ENCODE results near the gene INSYN2A. TPM values are rescaled to one million over a fixed set of nuclear protein-coding genes. Genes with fewer than 3 reads are reported as not detected.

Gene INSYN2A
- total RNA-seq, 1 donor: not detected

DNA sequence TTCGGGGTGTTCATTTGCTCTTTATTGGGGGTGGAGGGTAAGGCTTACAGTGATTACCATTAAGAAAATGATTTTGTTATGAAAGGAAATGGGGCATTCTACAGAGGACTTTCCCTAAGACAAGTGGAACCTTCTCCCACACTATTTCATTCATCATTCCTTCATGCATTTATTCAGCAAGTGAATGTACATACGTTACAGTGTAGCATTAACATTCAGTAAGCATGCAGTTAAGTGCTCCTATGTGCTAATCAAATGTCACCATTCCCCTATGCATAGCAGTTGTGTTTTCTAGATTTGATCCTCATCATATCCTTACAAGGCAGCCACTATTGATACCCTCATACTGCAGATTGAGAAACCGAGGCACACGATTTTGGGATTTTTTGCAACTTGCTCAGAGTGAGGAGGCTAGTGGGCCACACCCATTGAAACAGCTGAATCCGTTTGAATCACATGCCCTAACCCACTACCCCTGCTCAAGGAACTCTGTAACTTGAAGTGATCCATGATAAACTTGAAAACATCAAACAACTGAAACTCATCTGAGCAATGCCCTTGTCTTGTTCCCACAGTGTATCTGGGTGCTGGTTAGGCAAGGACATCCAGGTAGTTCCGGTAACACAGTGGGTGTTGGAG is 16.7 kb downstream of the INSYN2A start:
- Histone ChIP-seq H3K4me3 (ENCODE audit: low read length) (no peak overlapping the region), H3K4me1 (ENCODE audit: insufficient read depth, low read length) (no peaks in the 10 kb centered on the region), H3K9me3 (ENCODE audit: low read depth, low read length) (no peaks in the 10 kb centered on the region), H3K27me3 (ENCODE audit: insufficient read depth, low read length) (no peaks in the 10 kb centered on the region)

DNA sequence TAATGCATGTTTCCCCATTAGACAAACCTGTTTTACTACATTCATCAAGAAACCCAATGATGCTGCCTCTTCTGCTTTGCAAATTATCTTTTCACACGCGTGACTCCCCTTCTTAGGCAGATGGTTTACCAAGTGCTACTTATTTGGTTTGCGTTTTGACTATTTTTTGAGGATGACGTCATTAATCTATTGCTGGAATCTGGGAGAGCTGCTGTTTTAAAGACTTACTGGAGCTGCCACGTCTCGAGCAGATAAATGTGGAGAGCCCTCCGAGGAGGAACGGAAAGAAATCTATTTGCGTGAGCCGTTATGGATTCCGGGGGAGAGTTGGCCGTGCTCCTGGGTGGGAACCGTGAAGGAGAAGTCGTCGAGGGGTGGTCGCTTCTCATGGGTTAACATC is 19.7 kb downstream of the INSYN2A start:
- no peaks in the 10 kb centered on the region for H3K27me3 ChIP-seq (ENCODE audit: insufficient read depth, low read length)
- H3K4me3 ChIP-seq (ENCODE audit: low read length): no peak overlapping the region
- H3K9me3 ChIP-seq (ENCODE audit: low read depth, low read length): no peaks in the 10 kb centered on the region
- H3K4me1 ChIP-seq (ENCODE audit: insufficient read depth, low read length): no peaks in the 10 kb centered on the region

GRCh38 chr10:127175357-127176110 is 20.9 kb downstream of the INSYN2A start:
- no peaks in the 10 kb centered on the region for H3K4me1 ChIP-seq (ENCODE audit: insufficient read depth, low read length)
- no peak overlapping the region for H3K4me3 ChIP-seq (ENCODE audit: low read length)
- no peaks in the 10 kb centered on the region for H3K27me3 ChIP-seq (ENCODE audit: insufficient read depth, low read length)
- no peaks in the 10 kb centered on the region for H3K9me3 ChIP-seq (ENCODE audit: low read depth, low read length)

- no peaks in the 10 kb centered on the region for H3K9me3 ChIP-seq (ENCODE audit: low read depth, low read length)
- H3K4me3 ChIP-seq (ENCODE audit: low read length): no peak overlapping the region
- no peaks in the 10 kb centered on the region for H3K27me3 ChIP-seq (ENCODE audit: insufficient read depth, low read length)
- H3K4me1 ChIP-seq (ENCODE audit: insufficient read depth, low read length): no peaks in the 10 kb centered on the region
These were observed 21.5 kb downstream of the INSYN2A start for GRCh38 chr10:127174866-127175265.

DNA sequence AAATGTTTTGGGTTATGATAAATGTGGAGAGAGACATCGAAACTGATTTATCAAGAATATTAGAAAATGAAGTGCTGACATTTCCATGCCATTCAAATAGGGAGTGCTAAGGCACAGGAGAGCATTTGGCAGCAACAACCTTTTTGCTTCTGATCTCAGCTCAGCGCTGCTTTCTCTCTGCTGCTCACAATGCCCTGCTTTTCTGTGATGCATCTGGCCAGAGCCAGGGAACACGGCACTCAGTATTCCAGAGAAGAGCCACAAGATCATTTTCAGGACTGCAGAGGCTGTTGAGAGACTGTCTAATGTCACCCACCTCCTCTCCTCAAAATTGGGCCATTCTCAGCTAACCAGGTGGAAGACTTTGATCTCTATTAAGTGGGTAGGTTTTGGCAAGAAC is 28.1 kb downstream of the INSYN2A start:
- Histone ChIP-seq H3K27me3 (ENCODE audit: insufficient read depth, low read length) (no peaks in the 10 kb centered on the region), H3K4me1 (ENCODE audit: insufficient read depth, low read length) (no peaks in the 10 kb centered on the region), H3K9me3 (ENCODE audit: low read depth, low read length) (no peaks in the 10 kb centered on the region), H3K4me3 (ENCODE audit: low read length) (no peak overlapping the region)

DNA sequence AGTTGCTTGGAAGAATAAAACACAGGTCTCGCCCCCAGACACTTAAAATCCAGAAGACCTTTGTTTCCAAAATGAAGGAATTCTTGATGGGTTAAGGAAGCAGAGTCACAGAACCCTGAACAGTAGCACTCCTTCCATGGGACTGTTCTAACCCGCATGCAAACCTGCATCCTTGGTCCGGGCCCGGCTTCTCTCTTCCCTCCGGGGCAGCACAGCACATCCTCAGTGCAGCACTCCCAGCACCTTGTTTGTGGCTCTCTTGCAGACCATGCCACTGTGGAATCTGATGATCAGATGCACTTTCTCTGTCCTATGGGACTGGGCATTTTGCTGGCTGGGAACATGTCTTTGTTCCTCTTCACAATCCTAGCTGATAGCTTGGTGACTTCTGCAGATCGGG is 33.5 kb downstream of the INSYN2A start:
- Histone ChIP-seq H3K27me3 (ENCODE audit: insufficient read depth, low read length) (no peaks in the 10 kb centered on the region), H3K4me3 (ENCODE audit: low read length) (no peak overlapping the region), H3K4me1 (ENCODE audit: insufficient read depth, low read length) (no peaks in the 10 kb centered on the region), H3K9me3 (ENCODE audit: low read depth, low read length) (no peaks in the 10 kb centered on the region)

- H3K27me3 ChIP-seq (ENCODE audit: insufficient read depth, low read length): no peaks in the 10 kb centered on the region
- no peaks in the 10 kb centered on the region for H3K4me1 ChIP-seq (ENCODE audit: insufficient read depth, low read length)
- H3K9me3 ChIP-seq (ENCODE audit: low read depth, low read length): no peaks in the 10 kb centered on the region
- H3K4me3 ChIP-seq (ENCODE audit: low read length): no peak overlapping the region
These were observed 34.9 kb downstream of the INSYN2A start for GRCh38 chr10:127161482-127161881.

DNA sequence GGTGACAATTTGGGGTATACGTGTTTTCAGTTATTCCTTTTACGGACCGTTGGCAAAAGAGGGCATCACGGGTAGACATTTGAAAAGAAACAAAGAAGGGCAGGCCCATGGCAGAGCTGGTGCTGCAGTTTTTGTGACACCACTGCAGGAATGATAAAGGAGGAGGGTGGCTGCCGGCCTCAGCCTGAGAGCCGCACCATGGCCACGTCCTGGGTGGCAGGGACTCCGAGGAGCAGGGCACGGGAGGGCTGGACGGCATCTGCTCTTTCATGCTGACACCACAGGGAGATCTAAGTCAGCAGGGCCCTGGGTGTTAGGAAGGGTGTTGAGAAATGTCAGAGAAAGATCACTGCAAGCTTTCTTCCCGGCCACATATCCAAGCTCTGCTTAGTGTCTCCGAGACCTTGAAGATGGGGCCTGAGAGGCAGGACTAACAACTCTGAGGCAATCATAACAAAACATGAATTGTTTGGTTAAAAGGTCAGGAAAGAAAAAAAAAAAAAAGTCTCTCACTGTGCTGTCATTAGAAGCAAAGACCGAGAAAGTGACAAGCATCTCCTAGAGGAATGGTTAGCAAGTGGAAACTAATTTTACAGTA is 36.6 kb downstream of the INSYN2A start:
- no peaks in the 10 kb centered on the region for H3K4me1 ChIP-seq (ENCODE audit: insufficient read depth, low read length)
- no peaks in the 10 kb centered on the region for H3K9me3 ChIP-seq (ENCODE audit: low read depth, low read length)
- H3K4me3 ChIP-seq (ENCODE audit: low read length): no peak overlapping the region
- H3K27me3 ChIP-seq (ENCODE audit: insufficient read depth, low read length): no peaks in the 10 kb centered on the region

GRCh38 chr10:127158662-127159061 is 37.7 kb downstream of the INSYN2A start:
- no peaks in the 10 kb centered on the region for H3K4me1 ChIP-seq (ENCODE audit: insufficient read depth, low read length)
- no peak overlapping the region for H3K4me3 ChIP-seq (ENCODE audit: low read length)
- no peaks in the 10 kb centered on the region for H3K9me3 ChIP-seq (ENCODE audit: low read depth, low read length)
- no peaks in the 10 kb centered on the region for H3K27me3 ChIP-seq (ENCODE audit: insufficient read depth, low read length)

DNA sequence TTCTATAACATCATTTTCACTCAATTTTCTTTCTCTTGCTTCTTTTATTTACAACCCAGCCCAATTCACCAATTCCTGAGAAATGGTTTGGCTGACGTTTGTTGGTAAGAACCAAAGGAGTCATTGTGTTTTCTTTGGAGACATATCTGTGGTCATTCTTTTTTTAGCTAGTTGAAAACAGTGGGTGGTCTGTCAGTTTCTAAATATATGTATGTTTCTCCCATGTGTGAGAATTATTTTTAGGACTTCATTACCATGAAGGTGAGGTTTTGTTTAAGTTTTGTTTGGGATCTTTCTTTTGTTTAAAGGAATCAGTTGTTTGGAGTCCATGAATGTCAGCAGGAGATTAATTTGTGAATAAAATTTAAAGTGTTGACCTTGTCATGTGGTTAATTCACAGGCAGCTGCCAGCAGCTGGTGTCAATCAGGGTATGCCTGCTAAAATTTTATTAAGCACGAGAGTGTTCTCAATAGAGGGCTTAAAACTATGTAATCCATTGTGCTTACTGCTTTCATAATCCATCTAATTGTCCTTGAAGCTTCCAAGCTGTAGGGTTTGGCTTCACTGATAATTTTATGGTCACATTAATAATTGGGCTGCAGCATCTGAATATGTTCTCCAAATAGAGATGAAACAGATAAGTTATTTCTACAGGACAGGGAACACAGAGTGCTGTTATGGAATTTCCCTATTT is 38.7 kb downstream of the INSYN2A start:
- H3K27me3 ChIP-seq (ENCODE audit: insufficient read depth, low read length): no peaks in the 10 kb centered on the region
- H3K4me3 ChIP-seq (ENCODE audit: low read length): no peak overlapping the region
- no peaks in the 10 kb centered on the region for H3K9me3 ChIP-seq (ENCODE audit: low read depth, low read length)
- no peaks in the 10 kb centered on the region for H3K4me1 ChIP-seq (ENCODE audit: insufficient read depth, low read length)

- no peaks in the 10 kb centered on the region for H3K9me3 ChIP-seq (ENCODE audit: low read depth, low read length)
- no peak overlapping the region for H3K4me3 ChIP-seq (ENCODE audit: low read length)
- H3K4me1 ChIP-seq (ENCODE audit: insufficient read depth, low read length): no peaks in the 10 kb centered on the region
- H3K27me3 ChIP-seq (ENCODE audit: insufficient read depth, low read length): no peaks in the 10 kb centered on the region
These were observed 39.3 kb downstream of the INSYN2A start for GRCh38 chr10:127157089-127157488.

DNA sequence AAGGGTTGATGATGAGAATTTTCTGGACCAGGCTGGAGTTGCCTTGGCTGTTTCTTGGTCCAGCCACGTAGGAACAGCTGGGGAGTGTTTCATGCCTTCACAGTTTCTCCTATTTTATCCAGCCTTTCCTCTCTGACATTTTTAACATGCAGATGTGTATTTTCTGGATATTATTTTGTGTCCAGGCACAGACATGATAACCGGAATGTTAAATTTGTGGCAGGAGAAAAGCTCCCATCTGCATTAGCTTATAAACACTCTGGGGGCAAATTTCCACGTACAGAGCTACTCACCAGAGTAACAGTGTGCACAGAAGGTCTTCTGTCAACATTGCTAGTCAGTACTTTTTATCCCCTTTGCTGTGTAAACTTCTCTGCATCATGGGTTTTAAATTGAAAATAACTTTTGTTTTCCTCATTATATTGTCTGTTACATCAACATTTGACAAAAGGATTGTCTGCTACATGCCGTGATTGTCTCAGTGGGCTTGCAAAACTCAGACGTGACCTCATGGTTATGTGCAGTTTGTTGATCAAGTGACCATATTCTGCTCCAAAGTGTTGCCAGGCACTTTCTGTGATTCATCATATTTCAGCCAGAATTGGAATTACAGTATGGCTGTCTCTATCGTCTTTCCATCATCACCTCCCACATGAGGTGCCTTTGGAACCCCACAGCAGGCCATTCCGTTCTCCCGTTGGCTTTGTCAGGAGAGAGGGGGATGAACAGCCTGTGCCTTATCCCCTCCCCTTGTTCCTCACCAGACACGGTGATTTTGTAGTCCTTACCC is 41.4 kb downstream of the INSYN2A start:
- Histone ChIP-seq H3K4me3 (ENCODE audit: low read length) (no peak overlapping the region), H3K9me3 (ENCODE audit: low read depth, low read length) (no peaks in the 10 kb centered on the region), H3K27me3 (ENCODE audit: insufficient read depth, low read length) (no peaks in the 10 kb centered on the region), H3K4me1 (ENCODE audit: insufficient read depth, low read length) (no peaks in the 10 kb centered on the region)

- Histone ChIP-seq H3K27me3 (ENCODE audit: insufficient read depth, low read length) (no peaks in the 10 kb centered on the region), H3K4me1 (ENCODE audit: insufficient read depth, low read length) (peaks cover 7% of the 10 kb centered on the region), H3K9me3 (ENCODE audit: low read depth, low read length) (no peaks in the 10 kb centered on the region), H3K4me3 (ENCODE audit: low read length) (no peak overlapping the region)
These were observed 43.2 kb downstream of the INSYN2A start for GRCh38 chr10:127153181-127153580.

DNA sequence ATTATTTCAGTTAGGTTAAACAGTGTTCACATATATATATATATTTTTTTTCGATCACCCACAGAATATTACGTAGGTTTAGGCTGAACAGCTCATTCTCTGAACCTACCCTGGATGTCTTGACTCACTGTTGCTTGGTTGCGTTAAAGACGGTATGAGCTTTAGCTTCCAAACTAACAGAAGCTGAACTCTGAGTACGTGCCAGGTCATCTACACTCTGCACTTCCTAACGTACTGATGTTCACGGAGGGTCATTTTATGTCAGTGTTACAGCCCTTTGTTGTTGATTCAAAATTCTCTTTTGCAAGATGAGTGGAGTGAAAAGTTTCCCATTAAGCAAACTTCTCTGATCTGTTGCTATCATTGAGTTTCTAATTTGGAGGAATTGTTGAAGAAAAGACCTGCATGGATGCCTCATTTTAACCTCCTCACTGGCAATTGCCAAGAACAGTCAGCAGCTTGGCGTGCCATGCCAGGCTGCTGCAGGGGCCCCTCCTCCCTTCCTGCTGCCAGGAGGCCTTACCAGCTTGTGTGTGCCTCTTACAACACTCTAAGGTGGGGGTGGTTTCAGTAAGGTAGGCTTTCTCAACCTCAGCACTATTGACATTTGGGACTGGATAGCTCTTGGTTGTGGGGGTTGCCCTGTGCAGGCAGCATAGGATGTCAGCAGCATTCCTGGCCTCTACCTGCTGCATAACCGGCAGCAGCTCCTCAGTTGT is 44.3 kb downstream of the INSYN2A start:
- Histone ChIP-seq H3K27me3 (ENCODE audit: insufficient read depth, low read length) (no peaks in the 10 kb centered on the region), H3K9me3 (ENCODE audit: low read depth, low read length) (no peaks in the 10 kb centered on the region), H3K4me3 (ENCODE audit: low read length) (no peak overlapping the region), H3K4me1 (ENCODE audit: insufficient read depth, low read length) (peaks cover 10% of the 10 kb centered on the region)

All from mononuclear cell (primary cell).